GM12892 (cell line): Measurements from ENCODE around the gene RBKS.

Experiments used
- POLR2A ChIP-seq: IDR thresholded peaks from 2 replicates; pipeline ENCODE4 v1.6.1; 2011; ENCODE audit warnings: low read depth, low read length, control low read depth
- POLR2AphosphoS5 ChIP-seq: IDR thresholded peaks from 2 replicates; pipeline ENCODE4 v1.6.1; 2011; ENCODE audit warnings: low read depth, low read length, control low read depth

DNA sequence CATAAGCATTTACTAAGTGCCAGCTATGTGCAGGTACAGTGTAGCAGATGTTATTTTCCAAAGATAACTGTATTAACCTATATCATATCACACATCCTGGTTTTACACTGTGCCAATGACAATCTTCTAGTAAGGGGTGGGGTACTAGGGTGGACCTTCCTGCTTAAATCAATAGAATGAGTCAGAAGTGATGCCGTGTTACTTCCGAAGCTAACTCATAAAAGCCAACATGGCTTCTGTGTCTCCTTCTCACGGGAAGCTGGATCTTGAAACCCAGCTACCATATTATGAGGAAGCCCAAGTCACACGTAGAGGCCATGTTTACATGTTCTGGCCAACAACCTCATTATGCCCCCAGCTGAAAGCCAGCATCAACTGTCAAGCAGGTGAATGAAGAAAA is 59.5 kb downstream of the RBKS start:
- TF ChIP-seq POLR2AphosphoS5 (no peak), POLR2A (no peak)
